DOHH2 (cell line): ENCODE data around the gene NR2C2.

Source experiments
- EZH2phosphoT487 ChIP-seq: fragments of 200-600 bp; sonication (generic); IDR thresholded peaks from 2 replicates; pipeline ENCODE4 v1.6.1; 2017; ENCODE audit warnings: borderline replicate concordance, mild to moderate bottlenecking, antibody characterized with exemption, low read length, moderate library complexity, mixed read lengths
- TF ChIP-seq, protein P1 (sequence below): fragments of 200-600 bp; sonication (generic); IDR thresholded peaks from one replicate; pipeline ENCODE4 v1.5.1; 2014; ENCODE audit warnings: antibody characterized with exemption, mild to moderate bottlenecking, low read depth, low read length; ENCODE audit not compliant: poor library complexity, severe bottlenecking

DNA sequence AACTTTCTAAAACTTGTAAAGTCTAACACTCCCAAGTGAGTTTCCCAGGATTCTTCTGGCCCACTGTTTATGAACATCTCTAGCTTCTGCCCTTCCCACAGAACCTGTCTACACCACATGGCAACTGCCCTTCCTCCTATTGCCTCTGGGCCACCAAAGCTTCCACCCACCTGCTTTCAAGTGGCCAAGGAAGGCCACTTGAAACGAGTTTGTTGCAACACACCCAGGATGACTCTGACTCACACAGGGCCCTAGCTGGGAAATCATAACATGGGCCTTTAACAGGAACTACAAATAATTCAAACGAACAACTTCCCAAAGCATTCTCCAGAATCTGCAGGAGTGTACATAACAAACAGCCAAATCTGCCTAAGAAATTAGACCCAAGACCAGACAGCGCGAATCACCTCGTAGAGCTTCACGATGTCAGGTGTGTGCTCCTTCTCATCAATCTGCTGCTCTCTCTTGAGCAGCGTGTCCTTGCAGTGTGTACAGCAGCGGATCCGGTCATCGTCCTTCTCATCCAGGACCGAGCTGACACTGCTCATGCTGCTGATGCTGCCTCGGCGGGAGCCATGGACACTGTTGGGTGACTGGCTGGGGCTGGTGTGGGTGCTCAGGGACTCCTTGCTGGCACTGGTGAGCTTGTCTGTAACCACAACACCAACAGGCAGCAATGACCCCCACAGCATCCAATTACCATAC, 134.7 kb downstream of the NR2C2 start:
- TF ChIP-seq, protein P1, sequence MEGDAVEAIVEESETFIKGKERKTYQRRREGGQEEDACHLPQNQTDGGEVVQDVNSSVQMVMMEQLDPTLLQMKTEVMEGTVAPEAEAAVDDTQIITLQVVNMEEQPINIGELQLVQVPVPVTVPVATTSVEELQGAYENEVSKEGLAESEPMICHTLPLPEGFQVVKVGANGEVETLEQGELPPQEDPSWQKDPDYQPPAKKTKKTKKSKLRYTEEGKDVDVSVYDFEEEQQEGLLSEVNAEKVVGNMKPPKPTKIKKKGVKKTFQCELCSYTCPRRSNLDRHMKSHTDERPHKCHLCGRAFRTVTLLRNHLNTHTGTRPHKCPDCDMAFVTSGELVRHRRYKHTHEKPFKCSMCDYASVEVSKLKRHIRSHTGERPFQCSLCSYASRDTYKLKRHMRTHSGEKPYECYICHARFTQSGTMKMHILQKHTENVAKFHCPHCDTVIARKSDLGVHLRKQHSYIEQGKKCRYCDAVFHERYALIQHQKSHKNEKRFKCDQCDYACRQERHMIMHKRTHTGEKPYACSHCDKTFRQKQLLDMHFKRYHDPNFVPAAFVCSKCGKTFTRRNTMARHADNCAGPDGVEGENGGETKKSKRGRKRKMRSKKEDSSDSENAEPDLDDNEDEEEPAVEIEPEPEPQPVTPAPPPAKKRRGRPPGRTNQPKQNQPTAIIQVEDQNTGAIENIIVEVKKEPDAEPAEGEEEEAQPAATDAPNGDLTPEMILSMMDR, result no peak
- no peak for TF ChIP-seq EZH2phosphoT487
